T-helper 1 cell treated with Interleukin-12 subunit alpha and Interleukin-12 subunit beta and Interleukin-4 antibody, amounts not matched to agents 30 ng/mL and 1 ng/mL, for 36 hours (primary cell): ENCODE results near the gene FGF14. TPM values are rescaled to one million over a fixed set of nuclear protein-coding genes. Genes with fewer than 3 reads are reported as not detected.

Experiments
- intact Hi-C: fragments of 100-400 bp; cut with micrococcal nuclease; formaldehyde crosslinking; loops from one replicate; pipeline ENCODE4 v1.15.1; 2024
- total RNA-seq: library from RNA; stranded (reverse); gene quantifications from 2 replicates; pipeline ENCODE4 v1.2.3, GENCODE V29; 2022

FGF14 gene
- total RNA-seq = not detected in 2 replicates

GRCh38 chr13:102401766-102402165 is at the start of gene FGF14:
Gene FGF14 (minus strand): TSS chr13:102402048.
- intact Hi-C loops = no loop called here

- intact Hi-C loops = no loop called here
Observed at GRCh38 chr13:102443249-102443648, 41.4 kb upstream of the FGF14 start.

DNA sequence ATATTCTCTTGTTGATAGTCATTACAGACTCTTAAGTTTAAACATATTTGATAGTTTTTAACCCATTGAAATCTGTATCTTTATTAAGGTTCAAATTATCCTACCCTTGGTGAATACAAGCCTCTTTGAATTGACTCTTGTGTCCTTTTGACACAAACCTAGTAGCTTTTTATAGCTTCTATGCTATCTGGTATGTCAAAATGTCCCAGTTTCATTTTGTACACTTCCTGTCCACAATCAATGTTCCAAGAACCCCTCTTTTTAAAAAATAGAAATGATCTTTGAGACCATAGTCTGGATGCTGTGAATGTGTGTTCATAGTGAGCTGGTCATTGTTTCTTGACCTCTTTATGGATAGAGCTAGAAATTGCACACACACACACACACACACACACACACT is 39.2 kb upstream of the FGF14 start:
- intact Hi-C loops = no loop called here

GRCh38 chr13:102440259-102440936 is 38.5 kb upstream of the FGF14 start:
- intact Hi-C loops = no loop called here

DNA sequence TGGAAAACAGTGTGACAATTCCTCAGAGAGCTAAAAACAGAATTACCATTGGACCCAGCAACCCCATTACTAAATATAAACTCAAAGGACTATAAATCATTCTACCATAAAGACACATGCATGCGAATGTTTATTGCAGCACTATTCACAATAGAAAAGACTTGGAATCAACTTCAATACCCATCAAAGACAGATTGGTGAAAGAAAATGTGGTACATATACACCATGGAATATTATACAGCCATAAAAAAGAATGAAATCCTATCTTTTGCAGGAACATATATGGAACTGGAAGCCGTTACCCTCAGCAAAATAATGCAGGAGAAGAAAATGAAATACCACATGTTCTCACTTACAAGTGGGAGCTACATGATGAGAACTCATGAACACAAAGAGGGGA is 20.8 kb upstream of the FGF14 start:
- intact Hi-C loops = no loop called here

DNA sequence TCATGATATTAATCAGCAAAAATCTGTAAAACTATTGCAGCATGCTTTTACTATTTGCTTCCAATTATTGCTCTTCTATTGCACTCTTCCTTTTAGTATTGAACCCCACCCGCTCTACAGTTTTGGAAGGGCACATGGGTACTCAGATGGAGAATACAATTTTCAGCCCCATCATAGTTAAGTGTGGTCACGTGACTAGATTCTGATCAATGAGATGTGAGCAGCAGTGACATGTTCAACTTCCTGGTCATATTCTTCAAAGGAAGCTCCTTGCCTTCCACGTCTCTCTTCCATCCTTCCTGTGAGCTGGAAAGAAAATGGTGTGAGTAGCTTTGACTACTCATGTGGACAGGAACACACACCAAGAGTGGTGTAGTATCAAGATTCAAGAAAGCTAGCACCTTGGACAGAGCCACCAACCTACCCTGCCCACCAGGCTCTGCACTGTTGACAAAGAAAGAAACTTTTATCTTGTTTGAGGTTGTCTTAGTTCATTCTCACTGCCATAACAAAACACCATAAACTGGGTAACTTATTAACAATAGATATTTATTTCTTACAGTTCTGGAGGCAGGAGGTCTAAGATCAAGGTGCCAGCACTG is 3.8 kb upstream of the FGF14 start:
- intact Hi-C loops = no loop called here

GRCh38 chr13:102402290-102402689 is 442 bp upstream of the FGF14 start:
- intact Hi-C loops = no loop called here

DNA sequence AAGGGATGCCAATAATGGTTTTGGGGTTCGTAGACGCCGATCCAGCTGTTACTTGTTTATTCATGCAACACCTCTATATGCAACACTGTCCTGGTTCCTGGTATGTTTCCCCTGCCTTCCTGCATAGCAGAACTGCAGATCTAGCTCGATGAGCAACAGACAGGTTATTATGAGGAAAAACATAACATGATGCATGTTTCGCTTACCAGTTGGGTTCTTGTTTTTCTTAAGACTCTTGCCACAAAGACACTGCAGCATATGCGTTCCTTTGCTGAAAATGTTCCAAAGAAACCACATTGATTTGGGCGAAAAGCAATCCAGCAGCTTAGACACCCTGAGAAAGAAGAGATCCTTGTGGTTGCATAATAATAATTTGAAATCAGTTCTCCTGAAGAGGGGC is 583 bp downstream of the FGF14 start:
- intact Hi-C loops = no loop called here

GRCh38 chr13:102400675-102401145 is 1.1 kb downstream of the FGF14 start:
- intact Hi-C loops = no loop called here

- intact Hi-C loops = no loop called here
Observed at GRCh38 chr13:102399791-102400674, 1.8 kb downstream of the FGF14 start.

GRCh38 chr13:102395939-102396338 is 5.9 kb downstream of the FGF14 start:
- intact Hi-C loops = loop anchor here (2.0 kb wide), 2 partner anchors 61 to 1721 kb away; partner anchors contain the start of gene TMTC4

DNA sequence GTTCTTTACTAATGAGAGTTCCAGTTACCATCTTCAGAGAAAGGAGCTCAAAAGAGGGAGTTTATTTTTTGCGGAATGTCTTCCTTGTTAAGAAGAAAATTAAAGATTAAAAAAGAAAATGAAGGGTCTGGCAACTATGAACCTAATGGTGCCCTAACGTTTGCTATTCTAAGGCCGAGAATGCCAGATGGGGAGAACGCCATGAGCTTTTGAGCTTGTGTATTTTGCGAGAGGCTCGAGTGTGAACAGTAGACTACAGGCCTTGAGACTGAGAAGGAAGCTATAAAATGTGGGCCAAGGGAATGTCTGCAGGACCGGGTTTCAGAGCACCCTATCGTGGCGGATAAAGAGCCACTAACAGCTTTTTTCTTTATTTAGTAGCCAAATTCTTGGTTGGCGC is 6.7 kb downstream of the FGF14 start:
- intact Hi-C loops = loop anchor here (2.0 kb wide), 2 partner anchors 62 to 1720 kb away; partner anchors contain the start of gene TMTC4

- intact Hi-C loops = loop anchor here (1.0 to 5.0 kb wide), 10 partner anchors 62 to 1806 kb away; partner anchors contain the start of genes BIVM, ERCC5, GGACT and TEX30
Observed at GRCh38 chr13:102394158-102395053, 7.4 kb downstream of the FGF14 start.

GRCh38 chr13:102392481-102393209 is 9.2 kb downstream of the FGF14 start:
- intact Hi-C loops = loop anchor here (5.0 kb wide), 1 partner anchor 165 kb away; no protein-coding TSS in a partner anchor

DNA sequence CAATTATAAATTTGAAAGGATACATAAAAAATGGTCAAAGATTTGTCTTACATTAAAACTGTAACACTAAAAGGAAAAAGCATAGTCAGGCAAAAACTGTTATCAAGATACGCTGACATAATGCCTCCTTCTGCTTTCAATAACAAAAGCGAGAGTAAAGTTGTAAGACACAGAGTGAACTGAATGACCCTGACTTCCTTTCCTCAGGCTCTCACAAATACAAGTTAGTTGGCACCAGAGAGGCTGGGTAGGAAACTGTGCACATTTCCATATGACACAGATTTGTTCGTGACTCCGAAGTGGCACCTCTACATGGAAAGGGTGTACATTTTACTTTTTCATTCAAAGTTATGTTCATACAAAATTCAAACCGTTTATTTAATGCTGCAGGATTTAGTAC is 15.4 kb downstream of the FGF14 start:
- intact Hi-C loops = no loop called here

DNA sequence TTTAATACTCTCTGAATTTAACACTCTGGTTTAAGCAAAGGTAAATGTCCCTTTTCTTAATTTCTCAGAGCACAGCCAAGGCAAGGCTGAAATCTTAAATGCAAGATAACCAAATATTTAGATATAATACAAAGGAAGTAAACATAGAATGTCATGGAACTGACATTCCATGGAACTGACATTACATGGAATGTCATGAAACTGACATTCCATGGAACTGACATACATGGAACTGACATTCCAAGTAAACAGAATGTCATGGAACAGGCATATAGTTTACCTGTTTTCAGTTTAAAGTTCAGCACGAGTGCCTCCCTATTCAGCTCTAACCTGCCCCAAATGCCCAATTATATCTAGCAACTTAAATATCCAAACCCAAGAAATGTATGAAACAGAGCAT is 21.8 kb downstream of the FGF14 start:
- intact Hi-C loops = no loop called here

- intact Hi-C loops = no loop called here
Observed at GRCh38 chr13:102376318-102376717, 25.5 kb downstream of the FGF14 start.

GRCh38 chr13:102374726-102375125 is 27.1 kb downstream of the FGF14 start:
- intact Hi-C loops = no loop called here

- intact Hi-C loops = no loop called here
Observed at GRCh38 chr13:102374233-102374632, 27.6 kb downstream of the FGF14 start.

GRCh38 chr13:102373221-102373620 is 28.6 kb downstream of the FGF14 start:
- intact Hi-C loops = no loop called here
